ENCODE measurements around the gene TNIP1. TPM values are rescaled to one million over a fixed set of nuclear protein-coding genes. Genes with fewer than 3 reads are reported as not detected.

The TNIP1 gene
- total RNA-seq, 1 experiment from 2014 or later = 339 TPM

DNA sequence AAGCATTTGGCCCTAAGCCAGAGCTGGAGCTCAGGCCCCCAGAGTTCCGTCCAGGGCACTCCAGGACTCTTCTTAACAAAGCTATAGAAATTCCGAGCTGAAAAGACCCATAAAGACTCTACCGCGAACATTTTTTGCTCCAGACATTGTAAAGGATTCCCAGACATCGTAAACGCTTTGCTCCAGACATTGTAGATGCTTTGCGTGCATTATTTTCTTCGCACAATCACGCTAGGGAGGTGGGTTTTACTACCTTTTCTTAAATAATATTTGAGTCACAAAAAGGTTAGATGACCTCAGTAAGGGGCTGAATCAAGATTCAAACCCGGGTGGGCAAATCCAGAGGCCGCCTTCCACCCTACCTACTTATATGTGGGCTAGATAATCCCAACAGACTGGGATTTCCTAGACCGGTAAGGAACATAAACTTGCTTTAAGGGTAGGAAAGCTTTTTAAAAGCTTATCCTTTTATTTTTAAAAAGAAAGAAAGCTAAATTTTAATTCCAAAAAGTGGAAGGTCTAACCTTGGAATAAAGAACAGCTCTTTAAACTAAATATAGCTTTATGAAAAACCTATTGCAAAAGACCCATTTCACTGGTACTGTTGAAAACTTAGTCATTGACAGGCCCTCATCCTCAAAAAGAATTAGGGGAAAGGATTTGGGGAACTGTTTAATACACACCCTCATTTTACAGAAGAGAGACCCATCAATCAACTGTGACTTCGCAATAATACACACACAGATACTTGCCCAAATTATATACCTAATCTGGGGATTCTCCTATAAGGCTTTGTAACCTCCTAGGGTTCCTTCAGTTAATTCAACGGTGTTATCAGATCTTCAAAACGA lies 822 bp upstream of the TNIP1 start:
- intact Hi-C loops (cut with micrococcal nuclease; ENCODE audit: unreplicated experiment) = loop anchor here (1.0 to 2.0 kb wide), 2 partner anchors 12 to 33 kb away; no protein-coding TSS in a partner anchor
- H3K27ac Mint-ChIP-seq (ENCODE audit: unreplicated experiment) = peak overlapping the region; percentile 85
- no peak for DNase-seq
- H3K9me3 Mint-ChIP-seq (ENCODE audit: low read depth, unreplicated experiment) = no peaks in the 10 kb centered on the region
- TF ChIP-seq, protein P1, sequence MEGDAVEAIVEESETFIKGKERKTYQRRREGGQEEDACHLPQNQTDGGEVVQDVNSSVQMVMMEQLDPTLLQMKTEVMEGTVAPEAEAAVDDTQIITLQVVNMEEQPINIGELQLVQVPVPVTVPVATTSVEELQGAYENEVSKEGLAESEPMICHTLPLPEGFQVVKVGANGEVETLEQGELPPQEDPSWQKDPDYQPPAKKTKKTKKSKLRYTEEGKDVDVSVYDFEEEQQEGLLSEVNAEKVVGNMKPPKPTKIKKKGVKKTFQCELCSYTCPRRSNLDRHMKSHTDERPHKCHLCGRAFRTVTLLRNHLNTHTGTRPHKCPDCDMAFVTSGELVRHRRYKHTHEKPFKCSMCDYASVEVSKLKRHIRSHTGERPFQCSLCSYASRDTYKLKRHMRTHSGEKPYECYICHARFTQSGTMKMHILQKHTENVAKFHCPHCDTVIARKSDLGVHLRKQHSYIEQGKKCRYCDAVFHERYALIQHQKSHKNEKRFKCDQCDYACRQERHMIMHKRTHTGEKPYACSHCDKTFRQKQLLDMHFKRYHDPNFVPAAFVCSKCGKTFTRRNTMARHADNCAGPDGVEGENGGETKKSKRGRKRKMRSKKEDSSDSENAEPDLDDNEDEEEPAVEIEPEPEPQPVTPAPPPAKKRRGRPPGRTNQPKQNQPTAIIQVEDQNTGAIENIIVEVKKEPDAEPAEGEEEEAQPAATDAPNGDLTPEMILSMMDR (IDR thresholded peaks at IDR 0.05; ENCODE audit: unreplicated experiment) = no peak
- BruUV-seq (replicated peaks) = TSS peak; percentile 83
- no peaks in the 10 kb centered on the region for H3K27me3 Mint-ChIP-seq (ENCODE audit: unreplicated experiment)
- peaks cover 82% of the 10 kb centered on the region for H3K4me1 Mint-ChIP-seq (ENCODE audit: low read depth, unreplicated experiment)
- CTCF ChIA-PET = interaction anchor here (0.9 to 3.0 kb wide), 6 partner anchors 17 to 44 kb away, joined by 3 to 13 read pairs (median 7); no protein-coding TSS in a partner anchor
- H3K4me3 Mint-ChIP-seq (ENCODE audit: low read depth, unreplicated experiment) = peak overlapping the region; percentile 75
- peaks cover 99% of the 10 kb centered on the region for H3K36me3 Mint-ChIP-seq (ENCODE audit: insufficient read depth, unreplicated experiment)

DNA sequence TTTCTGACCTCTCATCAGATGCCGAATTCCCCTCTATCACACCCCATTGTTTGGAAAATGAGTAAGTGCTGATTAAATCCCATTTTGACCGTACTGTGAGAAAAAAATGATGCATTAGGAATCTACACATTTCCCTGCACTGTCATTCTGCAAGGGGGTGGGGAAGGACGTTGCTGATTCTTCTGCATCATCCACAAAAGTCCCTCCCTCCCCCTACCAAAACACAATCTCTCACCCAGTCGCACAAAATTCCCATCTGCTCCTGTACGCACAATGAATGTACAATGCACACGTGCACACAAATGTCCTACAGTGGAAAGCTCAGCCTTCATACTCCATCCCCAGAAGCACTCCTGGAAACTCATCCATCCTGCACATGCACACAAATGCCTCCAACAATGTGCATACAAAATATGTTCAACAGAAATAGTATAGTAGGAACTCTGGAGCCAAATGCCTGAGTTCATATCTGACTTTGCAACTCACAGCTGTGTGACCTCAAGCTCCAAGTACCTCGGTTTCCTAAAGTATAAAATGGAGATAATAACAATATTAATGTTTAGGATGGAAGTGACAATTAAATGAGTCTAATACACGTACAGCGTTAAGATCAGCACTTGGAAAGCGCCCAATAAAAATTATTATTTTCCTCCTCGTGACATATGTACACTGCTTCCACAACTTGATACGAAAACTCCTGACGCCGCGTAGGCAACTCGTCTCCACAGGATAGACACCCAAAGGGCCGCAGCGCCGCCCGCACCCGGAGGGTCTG lies 809 bp downstream of the TNIP1 start:
- peak overlapping the region; percentile 73 for H3K27ac Mint-ChIP-seq (ENCODE audit: unreplicated experiment)
- no peaks in the 10 kb centered on the region for H3K27me3 Mint-ChIP-seq (ENCODE audit: unreplicated experiment)
- H3K36me3 Mint-ChIP-seq (ENCODE audit: insufficient read depth, unreplicated experiment) = peaks cover 96% of the 10 kb centered on the region
- TF ChIP-seq, protein P1 (IDR thresholded peaks at IDR 0.05; ENCODE audit: unreplicated experiment) = no peak
- CTCF ChIA-PET = interaction anchor here (0.5 to 1.6 kb wide), 5 partner anchors 20 to 740 kb away, joined by 3 to 6 read pairs (median 4); no protein-coding TSS in a partner anchor
- no peaks in the 10 kb centered on the region for H3K9me3 Mint-ChIP-seq (ENCODE audit: low read depth, unreplicated experiment)
- intact Hi-C loops (cut with micrococcal nuclease; ENCODE audit: unreplicated experiment) = no loop called here
- H3K4me3 Mint-ChIP-seq (ENCODE audit: low read depth, unreplicated experiment) = peak overlapping the region; percentile 75
- TSS peak; percentile 11 for BruUV-seq (replicated peaks)
- peak; percentile 49 for DNase-seq
- H3K4me1 Mint-ChIP-seq (ENCODE audit: low read depth, unreplicated experiment) = peaks cover 83% of the 10 kb centered on the region

DNA sequence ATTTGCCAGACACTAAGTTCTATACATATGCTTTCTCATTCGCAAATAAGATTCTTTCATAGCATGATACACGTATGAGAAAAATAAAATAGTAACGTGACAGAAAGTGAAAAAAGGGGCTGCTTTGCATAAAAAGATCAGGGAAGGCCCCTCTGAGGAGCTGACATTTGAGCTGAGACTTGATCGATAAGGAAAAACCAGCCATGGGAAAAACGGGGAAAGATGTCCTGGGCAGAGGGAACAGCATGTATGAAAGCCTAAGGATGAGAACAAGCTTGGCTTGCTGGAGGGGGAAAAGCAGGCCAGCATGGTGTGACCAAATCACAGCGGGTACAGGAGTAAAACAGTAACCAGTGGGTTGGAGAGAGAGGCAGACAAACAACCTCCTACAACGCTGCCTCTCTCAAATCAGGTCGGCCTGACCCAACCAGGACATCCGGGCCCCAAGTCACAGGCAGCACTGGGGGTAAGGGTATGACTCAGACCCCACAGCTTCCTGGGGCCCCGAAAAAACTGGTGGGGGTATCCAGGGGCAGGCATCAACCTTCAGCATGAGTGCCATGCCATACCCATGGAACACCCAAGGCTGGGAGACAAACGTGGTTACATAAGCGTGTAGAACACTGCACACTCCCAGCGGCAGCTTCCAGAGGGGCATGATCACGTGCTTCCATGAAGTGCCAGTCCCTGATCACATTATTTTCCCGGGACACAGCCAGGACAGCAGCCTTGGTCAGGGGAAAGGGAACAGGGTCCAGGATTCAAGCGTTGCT lies 2.2 kb downstream of the TNIP1 start:
- peaks cover 81% of the 10 kb centered on the region for H3K4me1 Mint-ChIP-seq (ENCODE audit: low read depth, unreplicated experiment)

More for the DNA sequence above, 2.2 kb downstream of the TNIP1 start:
- CTCF ChIA-PET = interaction anchor here (0.7 to 1.4 kb wide), 4 partner anchors 8 to 48 kb away, joined by 3 to 6 read pairs (median 4); no protein-coding TSS in a partner anchor
- H3K4me3 Mint-ChIP-seq (ENCODE audit: low read depth, unreplicated experiment) = peak overlapping the region; percentile 75
- peaks cover 97% of the 10 kb centered on the region for H3K36me3 Mint-ChIP-seq (ENCODE audit: insufficient read depth, unreplicated experiment)
- no peaks in the 10 kb centered on the region for H3K9me3 Mint-ChIP-seq (ENCODE audit: low read depth, unreplicated experiment)
- DNase-seq = peak; percentile 71
- H3K27ac Mint-ChIP-seq (ENCODE audit: unreplicated experiment) = peak overlapping the region; percentile 73
- TF ChIP-seq, protein P1 (IDR thresholded peaks at IDR 0.05; ENCODE audit: unreplicated experiment) = no peak
- no TSS peak for BruUV-seq (replicated peaks)
- intact Hi-C loops (cut with micrococcal nuclease; ENCODE audit: unreplicated experiment) = no loop called here
- H3K27me3 Mint-ChIP-seq (ENCODE audit: unreplicated experiment) = no peaks in the 10 kb centered on the region

Measured in Calu3 (cell line).